Kidney (tissue), 14 donors: ENCODE data around the gene PADI6. TPM values are rescaled to one million over a fixed set of nuclear protein-coding genes. Genes with fewer than 3 reads are reported as not detected.
"Not testable (repeated sequence)": the region's sequence is repeated elsewhere in the genome, so short reads cannot be mapped to it uniquely, and the experiment has no call there.

Experiments
- DNase-seq, 5 donors: peaks; one replicate each; pipeline ENCODE4 v3.0.0-alpha.2; 2013 to 2020
- FAIRE-seq: peaks from 2 replicates; lab custom pipeline; 2012; peaks lifted over from hg19 to GRCh38; lab: Jason Lieb, UNC
- H3K27ac ChIP-seq, 2 donors: one replicate each; pipeline ENCODE4 v1.7.0; 2013; ENCODE audit warnings: low read depth in 2 of 2, low read length in 2 of 2, inconsistent platforms in 1 of 2
- H3K27me3 ChIP-seq: one replicate; pipeline ENCODE4 v1.7.1; 2013; ENCODE audit warnings: low read length, inconsistent platforms; ENCODE audit not compliant: control insufficient read depth, insufficient read depth
- H3K36me3 ChIP-seq, 3 donors: one replicate each; pipeline versions ENCODE4 v1.7.0 to v1.7.1; 2013; ENCODE audit warnings: low read length in 3 of 3, control low read depth in 1 of 3, inconsistent platforms in 1 of 3; ENCODE audit not compliant: insufficient read depth in 3 of 3, control insufficient read depth in 2 of 3
- H3K4me1 ChIP-seq, 3 donors: one replicate each; pipeline versions ENCODE4 v1.7.0 to v1.7.1; 2013; ENCODE audit warnings: low read length in 3 of 3, inconsistent platforms in 1 of 3, low read depth in 1 of 3; ENCODE audit not compliant: control insufficient read depth in 2 of 3, insufficient read depth in 2 of 3
- H3K4me3 ChIP-seq, 3 donors: one replicate each; pipeline versions ENCODE4 v1.7.0 to v1.8.1; 2013; ENCODE audit warnings: low read length in 3 of 3, control low read depth in 1 of 3, inconsistent platforms in 1 of 3
- H3K9ac ChIP-seq, 3 donors: one replicate each; pipeline versions ENCODE4 v1.7.0 to v1.7.1; 2013; ENCODE audit warnings: low read length in 3 of 3, control low read depth in 1 of 3, inconsistent platforms in 1 of 3
- H3K9me3 ChIP-seq, 3 donors: one replicate each; pipeline versions ENCODE4 v1.7.0 to v1.7.1; 2013; ENCODE audit warnings: low read length in 3 of 3, control low read depth in 1 of 3, inconsistent platforms in 1 of 3; ENCODE audit not compliant: control insufficient read depth in 2 of 3, insufficient read depth in 1 of 3
- intact Hi-C: fragments of 100-400 bp; cut with DNase I; formaldehyde crosslinking; loops from one replicate; pipeline ENCODE4 v1.11.1; 2022
- polyA plus RNA-seq: library from polyadenylated mRNA; stranded (reverse); fragments of 350-450 nt; fragmentation: Illumina TruSeq; extraction: RNeasy Lipid Tissue Mini Kit (QIAGEN cat#74804); gene quantifications from one replicate; pipeline ENCODE4 v1.2.3, GENCODE V29; 2014; ENCODE audit warnings: low read depth, low replicate concordance; ENCODE audit not compliant: insufficient read depth
- total RNA-seq: library from RNA; stranded (reverse); fragmentation: NEBNext Ultra II Directional; extraction: Animal tissue kit (Norgen Biotek cat#: 25700); gene quantifications from one replicate; pipeline ENCODE4 v1.2.1, GENCODE V29; 2021
- TF ChIP-seq, protein P1 (sequence below): IDR thresholded peaks from 3 replicates; pipeline ENCODE4 v1.5.1; 2012; ENCODE audit warnings: mild to moderate bottlenecking, moderate library complexity, borderline replicate concordance; ENCODE audit not compliant: insufficient read depth; ENCODE audit errors: extremely low read depth
- donor health status: control.
- donor health status: control.
- donor health status: control.
- donor health status: control.
- donor health status: control.
- donor health status: DM: yes; HTN: yes; CAD: no.
- donor health status: Normal renal cell carcinoma (clear cell type).

PADI6 gene
- total and polyA plus RNA-seq, 2 donors from 2014 or later, result not detected

- TF ChIP-seq, protein P1, sequence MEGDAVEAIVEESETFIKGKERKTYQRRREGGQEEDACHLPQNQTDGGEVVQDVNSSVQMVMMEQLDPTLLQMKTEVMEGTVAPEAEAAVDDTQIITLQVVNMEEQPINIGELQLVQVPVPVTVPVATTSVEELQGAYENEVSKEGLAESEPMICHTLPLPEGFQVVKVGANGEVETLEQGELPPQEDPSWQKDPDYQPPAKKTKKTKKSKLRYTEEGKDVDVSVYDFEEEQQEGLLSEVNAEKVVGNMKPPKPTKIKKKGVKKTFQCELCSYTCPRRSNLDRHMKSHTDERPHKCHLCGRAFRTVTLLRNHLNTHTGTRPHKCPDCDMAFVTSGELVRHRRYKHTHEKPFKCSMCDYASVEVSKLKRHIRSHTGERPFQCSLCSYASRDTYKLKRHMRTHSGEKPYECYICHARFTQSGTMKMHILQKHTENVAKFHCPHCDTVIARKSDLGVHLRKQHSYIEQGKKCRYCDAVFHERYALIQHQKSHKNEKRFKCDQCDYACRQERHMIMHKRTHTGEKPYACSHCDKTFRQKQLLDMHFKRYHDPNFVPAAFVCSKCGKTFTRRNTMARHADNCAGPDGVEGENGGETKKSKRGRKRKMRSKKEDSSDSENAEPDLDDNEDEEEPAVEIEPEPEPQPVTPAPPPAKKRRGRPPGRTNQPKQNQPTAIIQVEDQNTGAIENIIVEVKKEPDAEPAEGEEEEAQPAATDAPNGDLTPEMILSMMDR, result no peak
- DNase-seq, result no peak
- no peaks in the 10 kb centered on the region for H3K4me1 ChIP-seq
- H3K4me3 ChIP-seq, result no peak overlapping the region
- H3K27me3 ChIP-seq, result no peaks in the 10 kb centered on the region
- no peak for FAIRE-seq
- no peak overlapping the region for H3K27ac ChIP-seq
- H3K9ac ChIP-seq, result no peak overlapping the region
- intact Hi-C loops, result no loop called here
- H3K36me3 ChIP-seq, result no peaks in the 10 kb centered on the region
- H3K9me3 ChIP-seq, result no peaks in the 10 kb centered on the region
These were observed 32.5 kb upstream of the PADI6 start for GRCh38 chr1:17339521-17339920.

- H3K4me1 ChIP-seq, result no peaks in the 10 kb centered on the region
- FAIRE-seq (no peak), DNase-seq (no peak)
- H3K27me3 ChIP-seq, result no peaks in the 10 kb centered on the region
- no peak overlapping the region for H3K9ac ChIP-seq
- no peaks in the 10 kb centered on the region for H3K36me3 ChIP-seq
- H3K9me3 ChIP-seq, result no peaks in the 10 kb centered on the region
- intact Hi-C loops, result no loop called here
- TF ChIP-seq, protein P1, result no peak
- H3K4me3 ChIP-seq, result no peak overlapping the region
- no peak overlapping the region for H3K27ac ChIP-seq
These were observed 31.6 kb upstream of the PADI6 start for GRCh38 chr1:17340358-17340757.

- TF ChIP-seq, protein P1, result no peak
- no peaks in the 10 kb centered on the region for H3K9me3 ChIP-seq
- H3K27ac ChIP-seq, result no peak overlapping the region
- H3K4me3 ChIP-seq, result no peak overlapping the region
- FAIRE-seq (no peak), DNase-seq (no peak)
- H3K9ac ChIP-seq, result no peak overlapping the region
- H3K4me1 ChIP-seq, result no peaks in the 10 kb centered on the region
- intact Hi-C loops, result no loop called here
- H3K27me3 ChIP-seq, result no peaks in the 10 kb centered on the region
- no peaks in the 10 kb centered on the region for H3K36me3 ChIP-seq
These were observed 30.0 kb upstream of the PADI6 start for GRCh38 chr1:17342014-17342441.

DNA sequence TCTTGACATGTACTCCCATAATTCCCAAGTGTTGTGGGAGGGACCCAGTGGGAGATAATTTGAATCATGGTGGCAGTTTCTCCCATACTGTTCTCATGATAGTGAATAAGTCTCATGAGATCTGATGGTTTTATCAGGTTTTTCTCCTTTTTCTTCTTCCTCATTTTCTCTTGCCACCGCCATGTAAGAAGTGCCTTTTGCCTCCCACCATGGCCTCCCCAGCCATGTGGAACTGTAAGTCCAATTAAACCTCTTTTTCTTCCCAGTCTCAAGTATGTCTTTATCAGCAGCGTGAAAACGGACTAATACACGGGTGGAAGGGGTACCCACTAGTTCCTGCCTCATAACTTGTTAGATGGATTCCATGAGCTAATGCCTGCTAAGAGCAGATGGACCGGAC lies 26.5 kb upstream of the PADI6 start:
- H3K4me3 ChIP-seq, intact Hi-C loops, H3K9me3 ChIP-seq, FAIRE-seq, DNase-seq, H3K27ac ChIP-seq, H3K27me3 ChIP-seq, H3K4me1 ChIP-seq, H3K36me3 ChIP-seq, H3K9ac ChIP-seq: not testable (repeated sequence)
